H1 (cell line): ENCODE results near the gene PTPRD. TPM values are rescaled to one million over a fixed set of nuclear protein-coding genes. Genes with fewer than 3 reads are reported as not detected.

ENCODE experiments used
- CTCF ChIA-PET: fragments of 300-600 bp; sonication (Branson Sonifier 250); formaldehyde crosslinking; loops from one replicate; lab custom pipeline; 2021; ENCODE audit not compliant: partially characterized antibody; lab: Charles Lee
- POLR2A ChIA-PET: fragments of 300-600 bp; sonication (Branson Sonifier 250); formaldehyde crosslinking; loops from one replicate; lab custom pipeline; 2021; ENCODE audit warnings: inconsistent platforms; ENCODE audit not compliant: partially characterized antibody; lab: Charles Lee
- DNase-seq, 2 experiments: peaks; one replicate each; pipeline versions ENCODE4 v3.0.0 to v3.0.0-alpha.2; 2010 to 2022; ENCODE audit warnings: low spot score in 2 of 2, low read depth in 1 of 2, mixed read lengths in 1 of 2
- FAIRE-seq: peaks from 2 replicates; lab custom pipeline; 2011; peaks lifted over from hg19 to GRCh38; lab: Jason Lieb, UNC
- H2AFZ ChIP-seq: 2 replicates; pipeline ENCODE4 v1.8.1; 2012; ENCODE audit warnings: low read length, inconsistent platforms
- H2AK5ac ChIP-seq: 2 replicates; pipeline ENCODE4 v1.6.1; 2013; ENCODE audit warnings: low read depth, low read length
- H2BK120ac ChIP-seq: replicated peaks from 2 replicates; pipeline ENCODE3; 2013; ENCODE audit warnings: low read depth, low read length, inconsistent platforms
- H2BK12ac ChIP-seq: 2 replicates; pipeline ENCODE4 v1.6.1; 2013; ENCODE audit warnings: low read depth, low read length
- H2BK15ac ChIP-seq: 2 replicates; pipeline ENCODE4 v1.6.1; 2013; ENCODE audit warnings: low read length
- H2BK20ac ChIP-seq: 2 replicates; pipeline ENCODE4 v1.6.1; 2013; ENCODE audit warnings: low read length
- H2BK5ac ChIP-seq: 2 replicates; pipeline ENCODE4 v1.6.1; 2013; ENCODE audit warnings: low read depth, low read length
- H3K14ac ChIP-seq: 2 replicates; pipeline ENCODE4 v1.6.1; 2013; ENCODE audit warnings: inconsistent platforms; ENCODE audit not compliant: insufficient read length
- H3K18ac ChIP-seq: 2 replicates; pipeline ENCODE4 v1.6.1; 2013; ENCODE audit warnings: low read length; ENCODE audit errors: extremely low read depth
- H3K23ac ChIP-seq: 2 replicates; pipeline ENCODE4 v1.6.1; 2013; ENCODE audit warnings: inconsistent platforms; ENCODE audit not compliant: insufficient read length
- H3K23me2 ChIP-seq: 2 replicates; pipeline ENCODE4 v1.6.1; 2013; ENCODE audit warnings: low read depth, low read length
- H3K27ac ChIP-seq: 2 replicates; pipeline ENCODE4 v1.6.1; 2011; ENCODE audit warnings: low read depth, low read length, inconsistent platforms
- H3K27me3 ChIP-seq, 4 experiments: replicated peaks in 1 of 4; 1 replicate in 1 of 4; 2 replicates in 3 of 4; pipeline versions ENCODE4 v1.6.1 to v1.8.1; 2011 to 2013; ENCODE audit warnings: low read length in 3 of 4, mild to moderate bottlenecking in 3 of 4, inconsistent platforms in 2 of 4, mixed read lengths in 2 of 4, moderate library complexity in 1 of 4; ENCODE audit not compliant: control insufficient read depth in 3 of 4, insufficient read depth in 3 of 4; ENCODE audit errors: extremely low read depth in 1 of 4
- H3K36me3 ChIP-seq, 4 experiments: 2 replicates each; pipeline versions ENCODE4 v1.6.1 to v1.8.1; 2011 to 2013; ENCODE audit warnings: mild to moderate bottlenecking in 4 of 4, low read length in 3 of 4, moderate library complexity in 2 of 4, control low read depth in 1 of 4, inconsistent platforms in 1 of 4; ENCODE audit not compliant: insufficient read depth in 4 of 4, control insufficient read depth in 2 of 4
- H3K4ac ChIP-seq: replicated peaks from 2 replicates; pipeline ENCODE3; 2013; ENCODE audit warnings: low read length, low read depth, mixed read lengths, inconsistent platforms; ENCODE audit not compliant: insufficient read length
- H3K4me1 ChIP-seq, 4 experiments: replicated peaks in 1 of 4; 1 replicate in 1 of 4; 2 replicates in 3 of 4; pipeline versions ENCODE4 v1.6.1 to v1.8.1; 2011 to 2013; ENCODE audit warnings: low read length in 3 of 4, inconsistent platforms in 2 of 4, mixed read lengths in 1 of 4; ENCODE audit not compliant: insufficient read depth in 4 of 4, control insufficient read depth in 3 of 4
- H3K4me2 ChIP-seq, 2 experiments: 2 replicates each; pipeline versions ENCODE4 v1.6.1 to v1.8.1; 2011 to 2013; ENCODE audit warnings: low read depth in 2 of 2, low read length in 2 of 2, control low read depth in 1 of 2, inconsistent platforms in 1 of 2, mild to moderate bottlenecking in 1 of 2; ENCODE audit not compliant: insufficient read depth in 1 of 2
- H3K4me3 ChIP-seq, 4 experiments: fragments of 200-600, 300-600 bp in 1 of 4; sonication (generic), shearing (Covaris generic), sonication (Bioruptor Twin) in 1 of 4; 2 replicates each; pipeline versions ENCODE4 v1.5.1 to v1.8.1; 2011 to 2016; ENCODE audit warnings: low read length in 4 of 4, low read depth in 3 of 4, control low read depth in 2 of 4, inconsistent platforms in 2 of 4, mild to moderate bottlenecking in 2 of 4, mixed read lengths in 1 of 4, moderate library complexity in 1 of 4; ENCODE audit not compliant: insufficient read depth in 2 of 4; ENCODE audit errors: extremely low read depth in 1 of 4
- H3K56ac ChIP-seq: replicated peaks from 2 replicates; pipeline ENCODE3; 2013; ENCODE audit warnings: low read depth, mild to moderate bottlenecking, mixed read lengths, low read length, inconsistent platforms; ENCODE audit not compliant: insufficient read length
- H3K79me1 ChIP-seq: 2 replicates; pipeline ENCODE4 v1.6.1; 2013; ENCODE audit warnings: low read depth, low read length, control low read depth
- H3K79me2 ChIP-seq, 2 experiments: 2 replicates each; pipeline versions ENCODE4 v1.6.1 to v1.8.1; 2012 to 2013; ENCODE audit warnings: low read length in 2 of 2, mild to moderate bottlenecking in 2 of 2, inconsistent platforms in 1 of 2; ENCODE audit not compliant: insufficient read depth in 2 of 2, control insufficient read depth in 1 of 2
- H3K9ac ChIP-seq, 4 experiments: replicated peaks in 1 of 4; 1 replicate in 1 of 4; 2 replicates in 3 of 4; pipeline versions ENCODE4 v1.6.1 to v1.8.1; 2011 to 2013; ENCODE audit warnings: low read depth in 3 of 4, low read length in 3 of 4, control low read depth in 2 of 4, mild to moderate bottlenecking in 2 of 4, moderate library complexity in 2 of 4, inconsistent platforms in 1 of 4; ENCODE audit errors: extremely low read depth in 1 of 4
- H3K9me3 ChIP-seq, 2 experiments: 2 replicates each; pipeline versions ENCODE4 v1.6.1 to v1.8.1; 2012 to 2013; ENCODE audit warnings: mild to moderate bottlenecking in 2 of 2, moderate library complexity in 2 of 2, control low read depth in 1 of 2, inconsistent platforms in 1 of 2, low read depth in 1 of 2, low read length in 1 of 2, mixed read lengths in 1 of 2; ENCODE audit not compliant: insufficient read depth in 2 of 2
- H4K20me1 ChIP-seq, 2 experiments: replicated peaks in 1 of 2; 2 replicates each; pipeline versions ENCODE3 to v1.8.1; 2011 to 2013; ENCODE audit warnings: inconsistent platforms in 2 of 2, low read length in 2 of 2, mild to moderate bottlenecking in 1 of 2; ENCODE audit not compliant: insufficient read depth in 2 of 2, control insufficient read depth in 1 of 2
- H4K5ac ChIP-seq: 2 replicates; pipeline ENCODE4 v1.6.1; 2013; ENCODE audit warnings: low read length, low read depth, mixed read lengths, inconsistent platforms; ENCODE audit not compliant: insufficient read length
- H4K8ac ChIP-seq: 2 replicates; pipeline ENCODE4 v1.8.0; 2013; ENCODE audit warnings: mild to moderate bottlenecking, moderate library complexity, low read length, inconsistent platforms; ENCODE audit not compliant: insufficient read depth; ENCODE audit errors: extremely low read depth
- H4K91ac ChIP-seq: replicated peaks from 2 replicates; pipeline ENCODE3; 2013; ENCODE audit warnings: low read length, mixed read lengths, inconsistent platforms; ENCODE audit not compliant: insufficient read length
- BRCA1 ChIP-seq: IDR thresholded peaks from 2 replicates; pipeline ENCODE4 v1.6.1; 2012; ENCODE audit warnings: low read depth, low read length, improper control_type of control experiment
- CHD1 ChIP-seq: IDR thresholded peaks from 2 replicates; pipeline ENCODE4 v1.6.1; 2012; ENCODE audit warnings: low read depth, low read length, improper control_type of control experiment
- CTCF ChIP-seq, 3 experiments: IDR thresholded peaks; 1 replicate in 2 of 3; 2 replicates in 1 of 3; pipeline versions ENCODE4 v1.5.1 to v1.6.1; 2011; ENCODE audit warnings: low read length in 3 of 3, mild to moderate bottlenecking in 3 of 3, inconsistent platforms in 2 of 3, low read depth in 1 of 3, moderate library complexity in 1 of 3; ENCODE audit not compliant: insufficient read depth in 1 of 3; ENCODE audit errors: control extremely low read depth in 1 of 3
- GTF2F1 ChIP-seq: IDR thresholded peaks from 2 replicates; pipeline ENCODE4 v1.6.1; 2012; ENCODE audit warnings: low read depth, low read length, improper control_type of control experiment, borderline replicate concordance
- HDAC2 ChIP-seq, 2 experiments: fragments of 300-600 bp in 1 of 2; sonication (generic) in 1 of 2; IDR thresholded peaks; 2 replicates each; pipeline ENCODE4 v1.6.1; 2011 to 2012; ENCODE audit warnings: low read depth in 2 of 2, low read length in 2 of 2, mild to moderate bottlenecking in 2 of 2, moderate library complexity in 2 of 2, borderline replicate concordance in 1 of 2, inconsistent platforms in 1 of 2
- HDAC6 ChIP-seq: IDR thresholded peaks from one replicate; pipeline ENCODE4 v1.7.1; 2012; ENCODE audit warnings: low read depth, mild to moderate bottlenecking, inconsistent platforms, low read length, moderate library complexity
- KDM5A ChIP-seq: fragments of 200-600 bp; IDR thresholded peaks from 2 replicates; pipeline ENCODE4 v1.7.1; 2012; ENCODE audit warnings: mild to moderate bottlenecking, low read length, inconsistent platforms, mixed read lengths
- RAD21 ChIP-seq, 2 experiments: IDR thresholded peaks in 1 of 2; conservative IDR thresholded peaks in 1 of 2; 2 replicates each; pipeline ENCODE4 v1.6.1; 2011; ENCODE audit warnings: low read depth in 2 of 2, low read length in 2 of 2, improper control_type of control experiment in 1 of 2, inconsistent platforms in 1 of 2, mild to moderate bottlenecking in 1 of 2, moderate library complexity in 1 of 2
- SP2 ChIP-seq: IDR thresholded peaks from 2 replicates; pipeline ENCODE4 v1.6.1; 2012; ENCODE audit warnings: mild to moderate bottlenecking, low read length, inconsistent platforms
- TBP ChIP-seq: IDR thresholded peaks from 2 replicates; pipeline ENCODE4 v1.6.1; 2011; ENCODE audit warnings: low read depth, low read length, improper control_type of control experiment
- ZNF274 ChIP-seq: IDR thresholded peaks from 2 replicates; pipeline ENCODE4 v1.7.0; 2012; ENCODE audit warnings: low read length, borderline replicate concordance; ENCODE audit errors: extremely low read depth
- WGBS, 2 experiments: shearing (Covaris generic) in 1 of 2; methylation state at CpG; one replicate each; pipeline versions ENCODE4 v1.1.6 to v1.1.7; 2013 to 2015; ENCODE audit warnings: low lambda C conversion rate in 2 of 2, mixed read lengths in 2 of 2, inconsistent platforms in 1 of 2, low coverage in 1 of 2, missing lambda C conversion rate in 1 of 2; ENCODE audit not compliant: insufficient replicate concordance in 2 of 2, insufficient coverage in 1 of 2, insufficient read length in 1 of 2; ENCODE audit errors: extremely low coverage in 1 of 2, missing lambda C conversion rate in 1 of 2; 5-methylcytosine and 5-hydroxymethylcytosine counted together
- polyA plus RNA-seq, 7 experiments: library from polyadenylated mRNA; depleted of rRNA in 3 of 7; stranded (reverse) in 5 of 7; unstranded in 2 of 7; fragments of >200 nt in 5 of 7; fragments of 200-250 nt in 2 of 7; gene quantifications; 1 replicate in 5 of 7; 2 replicates in 1 of 7; 4 replicates in 1 of 7; pipeline versions ENCODE4 v1.2.1 to v1.2.3, GENCODE V29; 2011 to 2013; ENCODE audit warnings: missing spikeins in 2 of 7, mixed read lengths in 2 of 7
- total RNA-seq: library from RNA; stranded (reverse); fragmentation: NEBNext Ultra II Directional; extraction: Animal tissue kit (Norgen Biotek cat#: 25700); gene quantifications from 2 replicates; pipeline ENCODE4 v1.2.1, GENCODE V29; 2021

The PTPRD gene
- total and polyA plus RNA-seq, 2 of the 8 experiments (the other 6 are each of a cell fraction or from before 2014, with no cell fraction given) = 17.2 to 77.0 TPM

GRCh38 chr9:10045598-10045997 lies 567.2 kb downstream of the PTPRD start:
- WGBS, 2 experiments = 35% methylated on average over 2 of the region's 2 CpGs; no CpG with 5 or more reads in 1 of the 2 experiments
- Histone ChIP-seq H4K91ac (no peak overlapping the region), H3K36me3 (no peaks in the 10 kb centered on the region), H4K8ac (no peak overlapping the region), H2BK12ac (no peak overlapping the region), H4K20me1 (no peaks in the 10 kb centered on the region), H2BK5ac (no peak overlapping the region), H3K23ac (no peak overlapping the region), H3K4ac (no peak overlapping the region), H3K79me2 (no peaks in the 10 kb centered on the region), H3K79me1 (no peaks in the 10 kb centered on the region), H3K14ac (no peak overlapping the region), H4K5ac (no peak overlapping the region), H3K56ac (no peak overlapping the region), H2BK20ac (no peak overlapping the region), H3K23me2 (no peaks in the 10 kb centered on the region), H3K27me3 (no peaks in the 10 kb centered on the region), H3K9me3 (no peaks in the 10 kb centered on the region), H3K18ac (no peak overlapping the region), H2BK15ac (no peak overlapping the region), H3K4me2 (no peak overlapping the region)
- POLR2A ChIA-PET = interaction anchor here (0.7 kb wide), 1 partner anchor 23 kb away, joined by 3 read pairs; no protein-coding TSS in a partner anchor
- TF ChIP-seq ZNF274 = no peak
- TF ChIP-seq KDM5A = no peak
- TF ChIP-seq BRCA1 = no peak
- no peak for TF ChIP-seq GTF2F1
- no peak for TF ChIP-seq CHD1
- TF ChIP-seq HDAC6 = no peak
- peak; percentile 44 to 57 for TF ChIP-seq RAD21 (IDR thresholded peaks at IDR 0.05 in 1 of 2, conservative IDR thresholded peaks at IDR 0.05 in 1 of 2; ENCODE audit: low read depth in 2 of 2, low read length in 2 of 2)
- TF ChIP-seq HDAC2 (IDR thresholded peaks at IDR 0.05; ENCODE audit: borderline replicate concordance in 1 of 2, low read depth in 2 of 2, low read length in 2 of 2) = no peak
- no peak for TF ChIP-seq TBP
- no peak for TF ChIP-seq SP2
- TF ChIP-seq CTCF (IDR thresholded peaks at IDR 0.05; ENCODE audit: control extremely low read depth in 1 of 3, insufficient read depth in 1 of 3, low read depth in 1 of 3, low read length in 3 of 3) = peak in 1 of 3 experiments; percentile 27; a peak in 2 of 4 replicates
- TF ChIP-seq, all 59 proteins: peak for 2
- Histone ChIP-seq H3K4me3 (no peak overlapping the region), H3K4me1 (no peaks in the 10 kb centered on the region), H3K9ac (no peak overlapping the region), H2BK120ac (no peak overlapping the region), H2AK5ac (no peak overlapping the region), H3K27ac (no peak overlapping the region), H2AFZ (no peak overlapping the region)
- DNase-seq (no peak), FAIRE-seq (no peak)
- CTCF ChIA-PET = interaction anchor here (0.6 to 1.9 kb wide), 10 partner anchors 10 to 372 kb away, joined by 3 to 6 read pairs (median 4); no protein-coding TSS in a partner anchor
